HepG2 (cell line): ENCODE results near the gene NAPSA. TPM values are rescaled to one million over a fixed set of nuclear protein-coding genes. Genes with fewer than 3 reads are reported as not detected.

Experiments used
- ETV5 ChIP-seq: IDR thresholded peaks from 2 replicates; pipeline ENCODE4 v1.6.1; 2018; ENCODE audit warnings: missing biosample characterization, missing genetic modification reagents, inconsistent platforms, borderline replicate concordance
- ISX ChIP-seq: sonication (generic); formaldehyde crosslinking; conservative IDR thresholded peaks from 2 replicates; pipeline ENCODE4 v1.5.0; 2020; ENCODE audit warnings: missing genetic modification reagents
- MED13 ChIP-seq: sonication (generic); formaldehyde crosslinking; IDR thresholded peaks from 2 replicates; pipeline ENCODE4 v1.5.0; 2020; ENCODE audit warnings: missing genetic modification reagents
- NFYC ChIP-seq: IDR thresholded peaks from 2 replicates; pipeline ENCODE4 v1.6.1; 2016; ENCODE audit warnings: missing genetic modification reagents, missing compliant biosample characterization
- PHF5A ChIP-seq: IDR thresholded peaks from one replicate; pipeline ENCODE4 v1.6.1; 2018; ENCODE audit warnings: low read depth, missing genetic modification reagents; ENCODE audit not compliant: unreplicated experiment
- SNAPC2 ChIP-seq: sonication (generic); formaldehyde crosslinking; IDR thresholded peaks from 2 replicates; pipeline ENCODE4 v1.8.1; 2022; ENCODE audit warnings: mild to moderate bottlenecking, missing genetic modification reagents
- SNRNP70 ChIP-seq: fragments of 200-400 bp; formaldehyde crosslinking; IDR thresholded peaks from 2 replicates; pipeline ENCODE4 v1.6.1; 2017; ENCODE audit warnings: mild to moderate bottlenecking, low read depth, low read length, moderate library complexity
- SRSF4 ChIP-seq: fragments of 200-400 bp; formaldehyde crosslinking; IDR thresholded peaks from one replicate; pipeline ENCODE4 v1.6.1; 2018; ENCODE audit warnings: mild to moderate bottlenecking, low read depth, low read length, moderate library complexity; ENCODE audit not compliant: poor library complexity, severe bottlenecking
- ZBTB7B ChIP-seq: sonication (generic); formaldehyde crosslinking; IDR thresholded peaks from 2 replicates; pipeline ENCODE4 v1.4.0; 2020; ENCODE audit warnings: missing genetic modification reagents
- ZNF350 ChIP-seq: sonication (generic); formaldehyde crosslinking; IDR thresholded peaks from 2 replicates; pipeline ENCODE4 v1.4.0; 2020; ENCODE audit warnings: mild to moderate bottlenecking, low read depth, missing genetic modification reagents, borderline replicate concordance
- ZNF382 ChIP-seq: sonication (generic); formaldehyde crosslinking; IDR thresholded peaks from 2 replicates; pipeline ENCODE4 v1.5.0; 2020; ENCODE audit warnings: missing genetic modification reagents, mild to moderate bottlenecking, borderline replicate concordance
- ZNF460 ChIP-seq: sonication (generic); formaldehyde crosslinking; IDR thresholded peaks from 2 replicates; pipeline ENCODE4 v1.5.1; 2020; ENCODE audit warnings: missing genetic modification reagents, mild to moderate bottlenecking, borderline replicate concordance
- ZSCAN25 ChIP-seq: sonication (generic); formaldehyde crosslinking; IDR thresholded peaks from 2 replicates; pipeline ENCODE4 v1.8.0; 2022; ENCODE audit warnings: mild to moderate bottlenecking, missing genetic modification reagents
- polyA plus RNA-seq, 8 experiments: library from polyadenylated mRNA; depleted of rRNA in 3 of 8; stranded (reverse) in 7 of 8; unstranded in 1 of 8; fragments of >200 nt; fragmentation: Illumina TruSeq in 4 of 8; extraction: Trizol in 4 of 8; gene quantifications; 2 replicates each; pipeline versions ENCODE4 v1.2.1 to v1.2.3, GENCODE V29; 2011 to 2016; ENCODE audit warnings: low read depth in 4 of 8, missing spikeins in 1 of 8, mixed read lengths in 1 of 8; ENCODE audit not compliant: insufficient read depth in 1 of 8
- total RNA-seq, 5 experiments: library from RNA; depleted of rRNA; stranded (reverse); fragments of >200 nt; fragmentation: Illumina TruSeq; extraction: Trizol; gene quantifications; 2 replicates each; pipeline ENCODE4 v1.2.3, GENCODE V29; 2016; ENCODE audit warnings: low read depth in 1 of 5
- TF ChIP-seq, protein P1 (sequence below): sonication (generic); formaldehyde crosslinking; IDR thresholded peaks from 2 replicates; pipeline ENCODE4 v1.4.0; 2020; ENCODE audit warnings: mild to moderate bottlenecking, missing genetic modification reagents
- TF ChIP-seq, protein P2 (sequence below): sonication (generic); formaldehyde crosslinking; IDR thresholded peaks from 2 replicates; pipeline ENCODE4 v1.8.1; 2023; ENCODE audit warnings: missing genetic modification reagents, mild to moderate bottlenecking, borderline replicate concordance
- TF ChIP-seq, protein P3 (sequence below): IDR thresholded peaks from 2 replicates; pipeline ENCODE4 v1.6.1; 2012; ENCODE audit warnings: low read depth, low read length, improper control_type of control experiment
- TF ChIP-seq, protein P4 (sequence below): sonication (generic); formaldehyde crosslinking; IDR thresholded peaks from 2 replicates; pipeline ENCODE4 v1.8.0; 2022; ENCODE audit warnings: mild to moderate bottlenecking, missing genetic modification reagents; ENCODE audit not compliant: insufficient replicate concordance
- TF ChIP-seq, protein P5 (sequence below): IDR thresholded peaks from 2 replicates; pipeline ENCODE4 v1.6.1; 2018; ENCODE audit warnings: missing genetic modification reagents
- TF ChIP-seq, protein P6 (sequence below): sonication (generic); formaldehyde crosslinking; conservative IDR thresholded peaks from 2 replicates; pipeline ENCODE4 v1.4.0; 2020; ENCODE audit warnings: missing genetic modification reagents

NAPSA gene
- total and polyA plus RNA-seq, 2 of the 13 experiments (the other 11 are each of a cell fraction or from before 2014, with no cell fraction given), result not detected

DNA sequence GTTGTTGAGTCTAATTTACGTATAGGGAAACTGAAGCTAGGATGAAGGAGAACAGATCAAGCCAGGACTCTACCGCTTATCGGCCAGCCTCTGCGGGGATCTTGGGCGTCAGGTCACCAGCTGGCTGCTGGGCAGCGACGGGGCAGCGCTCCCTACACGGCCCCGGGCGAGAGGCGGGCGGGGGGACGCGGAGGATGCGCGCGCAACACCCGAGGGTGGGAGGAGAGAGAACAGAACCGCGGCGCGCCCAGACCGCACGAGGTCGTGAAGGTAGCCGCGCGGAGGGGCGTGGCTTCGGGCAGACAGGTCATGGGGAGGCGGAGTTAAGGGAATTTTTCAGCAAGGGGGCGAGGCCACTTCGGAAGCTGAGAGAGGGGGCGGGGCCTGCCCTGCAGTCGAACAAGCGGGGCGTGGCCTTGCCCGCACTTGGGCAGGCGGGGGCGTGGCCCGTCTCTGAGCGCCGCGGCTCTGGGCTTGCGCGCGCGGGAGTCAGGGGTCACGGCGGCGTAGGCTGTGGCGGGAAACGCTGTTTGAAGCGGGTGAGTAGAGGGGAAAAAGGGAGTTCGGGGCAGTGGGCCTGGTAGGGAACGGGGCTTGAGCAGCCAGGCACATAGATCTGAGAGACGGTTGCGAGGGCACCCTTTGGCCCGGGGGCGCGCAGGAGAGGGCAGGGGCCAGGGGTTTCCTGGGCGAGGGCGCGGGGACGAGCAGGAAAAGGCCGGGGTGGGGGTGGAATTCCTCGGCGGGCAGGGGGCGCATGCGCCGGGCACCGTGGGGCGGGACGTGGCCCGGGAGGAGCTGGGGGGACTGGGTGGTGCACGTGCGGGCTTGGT lies 18.6 kb upstream of the NAPSA start, which contains the start of gene POLD1 (continued):
- TF ChIP-seq, protein P1, sequence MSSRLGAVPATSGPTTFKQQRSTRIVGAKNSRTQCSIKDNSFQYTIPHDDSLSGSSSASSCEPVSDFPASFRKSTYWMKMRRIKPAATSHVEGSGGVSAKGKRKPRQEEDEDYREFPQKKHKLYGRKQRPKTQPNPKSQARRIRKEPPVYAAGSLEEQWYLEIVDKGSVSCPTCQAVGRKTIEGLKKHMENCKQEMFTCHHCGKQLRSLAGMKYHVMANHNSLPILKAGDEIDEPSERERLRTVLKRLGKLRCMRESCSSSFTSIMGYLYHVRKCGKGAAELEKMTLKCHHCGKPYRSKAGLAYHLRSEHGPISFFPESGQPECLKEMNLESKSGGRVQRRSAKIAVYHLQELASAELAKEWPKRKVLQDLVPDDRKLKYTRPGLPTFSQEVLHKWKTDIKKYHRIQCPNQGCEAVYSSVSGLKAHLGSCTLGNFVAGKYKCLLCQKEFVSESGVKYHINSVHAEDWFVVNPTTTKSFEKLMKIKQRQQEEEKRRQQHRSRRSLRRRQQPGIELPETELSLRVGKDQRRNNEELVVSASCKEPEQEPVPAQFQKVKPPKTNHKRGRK (CRISPR knock-in tag), result no peak
- TF ChIP-seq SNAPC2 (no peak), ZNF350 (CRISPR knock-in tag) (0 out of 2 replicates have a peak, but pooled peaks have one; percentile 26), PHF5A (CRISPR knock-in tag) (peak; percentile 21), ETV5 (CRISPR knock-in tag) (no peak), ZNF460 (CRISPR knock-in tag) (no peak), ISX (peak; percentile 66; the same call in 1 of the 2 replicates), ZNF382 (CRISPR knock-in tag) (no peak), ZSCAN25 (CRISPR knock-in tag) (peak; percentile 68; the same call in 1 of the 2 replicates), ZBTB7B (CRISPR knock-in tag) (no peak), SNRNP70 (no peak), NFYC (no peak), SRSF4 (no peak), MED13 (CRISPR knock-in tag) (peak; percentile 73; the same call in 1 of the 2 replicates)
- TF ChIP-seq, protein P2, sequence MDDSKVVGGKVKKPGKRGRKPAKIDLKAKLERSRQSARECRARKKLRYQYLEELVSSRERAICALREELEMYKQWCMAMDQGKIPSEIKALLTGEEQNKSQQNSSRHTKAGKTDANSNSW (CRISPR knock-in tag), result peak; percentile 78; the same call in 1 of the 2 replicates
- TF ChIP-seq, protein P3, sequence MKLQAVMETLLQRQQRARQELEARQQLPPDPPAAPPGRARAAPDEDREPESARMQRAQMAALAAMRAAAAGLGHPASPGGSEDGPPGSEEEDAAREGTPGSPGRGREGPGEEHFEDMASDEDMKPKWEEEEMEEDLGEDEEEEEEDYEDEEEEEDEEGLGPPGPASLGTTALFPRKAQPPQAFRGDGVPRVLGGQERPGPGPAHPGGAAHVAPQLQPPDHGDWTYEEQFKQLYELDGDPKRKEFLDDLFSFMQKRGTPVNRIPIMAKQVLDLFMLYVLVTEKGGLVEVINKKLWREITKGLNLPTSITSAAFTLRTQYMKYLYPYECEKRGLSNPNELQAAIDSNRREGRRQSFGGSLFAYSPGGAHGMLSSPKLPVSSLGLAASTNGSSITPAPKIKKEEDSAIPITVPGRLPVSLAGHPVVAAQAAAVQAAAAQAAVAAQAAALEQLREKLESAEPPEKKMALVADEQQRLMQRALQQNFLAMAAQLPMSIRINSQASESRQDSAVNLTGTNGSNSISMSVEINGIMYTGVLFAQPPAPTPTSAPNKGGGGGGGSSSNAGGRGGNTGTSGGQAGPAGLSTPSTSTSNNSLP, result no peak
- TF ChIP-seq, protein P4, sequence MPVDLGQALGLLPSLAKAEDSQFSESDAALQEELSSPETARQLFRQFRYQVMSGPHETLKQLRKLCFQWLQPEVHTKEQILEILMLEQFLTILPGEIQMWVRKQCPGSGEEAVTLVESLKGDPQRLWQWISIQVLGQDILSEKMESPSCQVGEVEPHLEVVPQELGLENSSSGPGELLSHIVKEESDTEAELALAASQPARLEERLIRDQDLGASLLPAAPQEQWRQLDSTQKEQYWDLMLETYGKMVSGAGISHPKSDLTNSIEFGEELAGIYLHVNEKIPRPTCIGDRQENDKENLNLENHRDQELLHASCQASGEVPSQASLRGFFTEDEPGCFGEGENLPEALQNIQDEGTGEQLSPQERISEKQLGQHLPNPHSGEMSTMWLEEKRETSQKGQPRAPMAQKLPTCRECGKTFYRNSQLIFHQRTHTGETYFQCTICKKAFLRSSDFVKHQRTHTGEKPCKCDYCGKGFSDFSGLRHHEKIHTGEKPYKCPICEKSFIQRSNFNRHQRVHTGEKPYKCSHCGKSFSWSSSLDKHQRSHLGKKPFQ (CRISPR knock-in tag), result no peak
- TF ChIP-seq, protein P5, sequence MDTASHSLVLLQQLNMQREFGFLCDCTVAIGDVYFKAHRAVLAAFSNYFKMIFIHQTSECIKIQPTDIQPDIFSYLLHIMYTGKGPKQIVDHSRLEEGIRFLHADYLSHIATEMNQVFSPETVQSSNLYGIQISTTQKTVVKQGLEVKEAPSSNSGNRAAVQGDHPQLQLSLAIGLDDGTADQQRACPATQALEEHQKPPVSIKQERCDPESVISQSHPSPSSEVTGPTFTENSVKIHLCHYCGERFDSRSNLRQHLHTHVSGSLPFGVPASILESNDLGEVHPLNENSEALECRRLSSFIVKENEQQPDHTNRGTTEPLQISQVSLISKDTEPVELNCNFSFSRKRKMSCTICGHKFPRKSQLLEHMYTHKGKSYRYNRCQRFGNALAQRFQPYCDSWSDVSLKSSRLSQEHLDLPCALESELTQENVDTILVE (CRISPR knock-in tag), result no peak
- TF ChIP-seq, protein P6, sequence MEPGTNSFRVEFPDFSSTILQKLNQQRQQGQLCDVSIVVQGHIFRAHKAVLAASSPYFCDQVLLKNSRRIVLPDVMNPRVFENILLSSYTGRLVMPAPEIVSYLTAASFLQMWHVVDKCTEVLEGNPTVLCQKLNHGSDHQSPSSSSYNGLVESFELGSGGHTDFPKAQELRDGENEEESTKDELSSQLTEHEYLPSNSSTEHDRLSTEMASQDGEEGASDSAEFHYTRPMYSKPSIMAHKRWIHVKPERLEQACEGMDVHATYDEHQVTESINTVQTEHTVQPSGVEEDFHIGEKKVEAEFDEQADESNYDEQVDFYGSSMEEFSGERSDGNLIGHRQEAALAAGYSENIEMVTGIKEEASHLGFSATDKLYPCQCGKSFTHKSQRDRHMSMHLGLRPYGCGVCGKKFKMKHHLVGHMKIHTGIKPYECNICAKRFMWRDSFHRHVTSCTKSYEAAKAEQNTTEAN (CRISPR knock-in tag), result 0 out of 2 replicates have a peak, but pooled peaks have one; percentile 15
